ENCODE data around the gene SPOP. TPM values are rescaled to one million over a fixed set of nuclear protein-coding genes. Genes with fewer than 3 reads are reported as not detected.

The SPOP gene
- total and polyA plus RNA-seq, 2 experiments from 2014 or later: 13.9 to 18.6 TPM

GRCh38 chr17:49602783-49603182, 75.1 kb downstream of the SPOP start (continued):
- TF ChIP-seq ZNF462 (CRISPR knock-in tag; IDR thresholded peaks at IDR 0.05): no peak
- TF ChIP-seq ETS1 (IDR thresholded peaks at IDR 0.05): no peak
- TF ChIP-seq POLR2AphosphoS5 (IDR thresholded peaks at IDR 0.05; ENCODE audit: low read depth): no peak
- TF ChIP-seq ZNF114 (CRISPR knock-in tag; IDR thresholded peaks at IDR 0.05): no peak

GRCh38 chr17:49600949-49601348, 76.9 kb downstream of the SPOP start:
- H4K20me1 ChIP-seq (replicated peaks; ENCODE audit: insufficient read depth): no peaks in the 10 kb centered on the region
- no peaks in the 10 kb centered on the region for H3K4me1 Mint-ChIP-seq
- no peaks in the 10 kb centered on the region for H3K9me3 Mint-ChIP-seq
- H3K4me3 ChIP-seq: no peak overlapping the region
- H3K79me2 ChIP-seq (replicated peaks; ENCODE audit: insufficient read depth): no peaks in the 10 kb centered on the region
- no peak for DNase-seq (ENCODE audit: low spot score)
- no peaks in the 10 kb centered on the region for H3K27me3 ChIP-seq (ENCODE audit: insufficient read depth)
- H2AFZ ChIP-seq: no peak overlapping the region
- TF ChIP-seq JUNB (IDR thresholded peaks at IDR 0.05; ENCODE audit: unreplicated experiment): no peak
- H3K36me3 ChIP-seq (ENCODE audit: insufficient read depth): no peaks in the 10 kb centered on the region
- H3K27ac ChIP-seq (ENCODE audit: low read depth): no peak overlapping the region
- no peaks in the 10 kb centered on the region for H3K9me2 ChIP-seq (ENCODE audit: insufficient read depth)
- ATAC-seq: no peak
- no peak overlapping the region for H3K4me3 Mint-ChIP-seq
- H3F3A ChIP-seq (replicated peaks; ENCODE audit: low read depth): no peaks in the 10 kb centered on the region
- H3K27me3 Mint-ChIP-seq (ENCODE audit: insufficient read depth, low read depth, poor library complexity): peaks cover 2% of the 10 kb centered on the region
- H3K4me1 ChIP-seq (ENCODE audit: insufficient read depth): no peaks in the 10 kb centered on the region
- H3K36me3 Mint-ChIP-seq (ENCODE audit: low read depth): peaks cover 24% of the 10 kb centered on the region; the same call in 2 of the 3 replicates
- no peak overlapping the region for H3K27ac Mint-ChIP-seq
- no peak overlapping the region for H3K4me2 ChIP-seq

Measured in GM23338 (cell line).